ENCODE data around the gene ADCY6. TPM values are rescaled to one million over a fixed set of nuclear protein-coding genes. Genes with fewer than 3 reads are reported as not detected.

The ADCY6 gene
- polyA plus RNA-seq, 1 donor (not counting 4 experiments of a cell fraction or from before 2014, with no cell fraction given): 13.2 TPM

GRCh38 chr12:48817873-48818830 is 29.3 kb upstream of the ADCY6 start, which contains the start of gene CACNB3:
TSS of gene CACNB3 (plus strand) at chr12:48818496. CDS start at chr12:48818930, 434 bp downstream.
- Histone ChIP-seq H3K4me2 (ENCODE audit: control insufficient read depth, extremely low read depth, insufficient read depth, low read depth, low read length) (peak within 1 kb of the TSS; percentile 84), H3K9me1 (ENCODE audit: control insufficient read depth, extremely low read depth, insufficient read depth, low read length) (no peaks in the 10 kb centered on the region), H3K79me2 (ENCODE audit: control insufficient read depth, insufficient read depth, low read length) (no peaks in the 10 kb centered on the region), H3K9me3 (ENCODE audit: control insufficient read depth, low read depth, low read length) (no peaks in the 10 kb centered on the region), H4K20me1 (ENCODE audit: control insufficient read depth, extremely low read depth, insufficient read depth, low read length) (no peaks in the 10 kb centered on the region), H3K36me3 (ENCODE audit: control insufficient read depth in 2 of 2, extremely low read depth in 1 of 2, insufficient read depth in 2 of 2, low read length in 2 of 2) (no peaks in the 10 kb centered on the region), H3K9ac (ENCODE audit: control insufficient read depth, extremely low read depth, insufficient read depth, low read length) (peak within 1 kb of the TSS; percentile 38), H3K27ac (ENCODE audit: control insufficient read depth, insufficient read depth, low read length) (no peak within 1 kb of the TSS), H3K27me3 (ENCODE audit: control insufficient read depth, extremely low read depth, insufficient read depth, low read length) (no peaks in the 10 kb centered on the region), H2AFZ (ENCODE audit: control insufficient read depth, low read length) (peak within 1 kb of the TSS; percentile 79), H3K4me1 (ENCODE audit: control insufficient read depth, extremely low read depth, insufficient read depth, low read length) (peaks cover 19% of the 10 kb centered on the region), H3K4me3 (ENCODE audit: control insufficient read depth in 2 of 3, extremely low read depth in 1 of 3, insufficient read depth in 2 of 3, low read depth in 1 of 3, low read length in 3 of 3) (peak within 1 kb of the TSS; percentile 54 to 73 (median 70))
- DNase-seq (ENCODE audit: low read depth, low spot score) (no peak), FAIRE-seq (no peak)
- dilution Hi-C loops (cut with MboI; ENCODE audit: extremely low pct_ligation_motif_present, low sequenced_read_pairs): no loop called here
- no peak for TF ChIP-seq EZH2 (IDR thresholded peaks at IDR 0.05; ENCODE audit: low read length)
- TF ChIP-seq, protein P1, sequence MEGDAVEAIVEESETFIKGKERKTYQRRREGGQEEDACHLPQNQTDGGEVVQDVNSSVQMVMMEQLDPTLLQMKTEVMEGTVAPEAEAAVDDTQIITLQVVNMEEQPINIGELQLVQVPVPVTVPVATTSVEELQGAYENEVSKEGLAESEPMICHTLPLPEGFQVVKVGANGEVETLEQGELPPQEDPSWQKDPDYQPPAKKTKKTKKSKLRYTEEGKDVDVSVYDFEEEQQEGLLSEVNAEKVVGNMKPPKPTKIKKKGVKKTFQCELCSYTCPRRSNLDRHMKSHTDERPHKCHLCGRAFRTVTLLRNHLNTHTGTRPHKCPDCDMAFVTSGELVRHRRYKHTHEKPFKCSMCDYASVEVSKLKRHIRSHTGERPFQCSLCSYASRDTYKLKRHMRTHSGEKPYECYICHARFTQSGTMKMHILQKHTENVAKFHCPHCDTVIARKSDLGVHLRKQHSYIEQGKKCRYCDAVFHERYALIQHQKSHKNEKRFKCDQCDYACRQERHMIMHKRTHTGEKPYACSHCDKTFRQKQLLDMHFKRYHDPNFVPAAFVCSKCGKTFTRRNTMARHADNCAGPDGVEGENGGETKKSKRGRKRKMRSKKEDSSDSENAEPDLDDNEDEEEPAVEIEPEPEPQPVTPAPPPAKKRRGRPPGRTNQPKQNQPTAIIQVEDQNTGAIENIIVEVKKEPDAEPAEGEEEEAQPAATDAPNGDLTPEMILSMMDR (optimal IDR thresholded peaks at IDR 0.05 in 1 of 3, IDR thresholded peaks at IDR 0.05 in 1 of 3, conservative IDR thresholded peaks at IDR 0.05 in 1 of 3; ENCODE audit: extremely low read depth in 1 of 3, insufficient read depth in 2 of 3, low read length in 3 of 3): no peak

DNA sequence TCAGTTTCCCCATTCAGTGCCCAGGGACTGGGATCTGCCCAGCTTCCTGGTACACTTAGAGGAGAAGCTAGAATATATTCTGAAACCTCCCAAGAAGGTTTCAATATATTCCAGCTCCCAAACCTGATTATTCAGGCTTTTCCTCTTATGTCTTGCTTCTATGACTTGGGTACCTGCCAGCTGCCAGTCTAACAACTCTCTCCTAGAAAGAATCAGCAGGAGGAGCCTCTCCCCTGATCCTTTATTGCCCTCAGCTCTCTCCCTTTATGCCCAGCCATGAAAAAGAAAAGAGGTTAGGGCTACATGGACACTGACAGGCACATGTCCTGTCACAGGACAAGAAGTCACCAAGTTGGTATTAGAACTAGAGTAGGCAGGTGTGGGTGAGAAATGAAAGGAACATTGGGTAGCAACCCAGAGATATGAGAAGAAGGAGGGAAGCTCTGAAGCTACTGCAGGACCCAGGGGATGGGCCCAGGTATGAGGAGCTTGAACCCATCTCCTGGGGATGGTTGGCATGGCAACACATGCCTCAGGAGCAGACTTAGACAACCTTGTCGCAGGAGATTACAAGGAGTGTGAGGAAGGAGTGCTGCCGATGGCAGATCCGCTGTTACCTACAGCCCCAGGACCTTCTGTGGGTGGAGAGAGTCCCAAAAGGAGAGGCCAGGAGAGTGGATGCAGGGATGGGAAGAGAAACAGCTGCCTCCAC is 27.4 kb upstream of the ADCY6 start:
- DNase-seq (ENCODE audit: low read depth, low spot score): no peak
- Histone ChIP-seq H3K79me2 (ENCODE audit: control insufficient read depth, insufficient read depth, low read length) (no peaks in the 10 kb centered on the region), H3K27me3 (ENCODE audit: control insufficient read depth, extremely low read depth, insufficient read depth, low read length) (no peaks in the 10 kb centered on the region), H2AFZ (ENCODE audit: control insufficient read depth, low read length) (no peak overlapping the region), H3K9ac (ENCODE audit: control insufficient read depth, extremely low read depth, insufficient read depth, low read length) (peak overlapping the region; percentile 31), H3K9me3 (ENCODE audit: control insufficient read depth, low read depth, low read length) (no peaks in the 10 kb centered on the region), H3K4me1 (ENCODE audit: control insufficient read depth, extremely low read depth, insufficient read depth, low read length) (peaks cover 19% of the 10 kb centered on the region), H4K20me1 (ENCODE audit: control insufficient read depth, extremely low read depth, insufficient read depth, low read length) (no peaks in the 10 kb centered on the region), H3K36me3 (ENCODE audit: control insufficient read depth in 2 of 2, extremely low read depth in 1 of 2, insufficient read depth in 2 of 2, low read length in 2 of 2) (no peaks in the 10 kb centered on the region), H3K4me2 (ENCODE audit: control insufficient read depth, extremely low read depth, insufficient read depth, low read depth, low read length) (peak overlapping the region; percentile 92), H3K9me1 (ENCODE audit: control insufficient read depth, extremely low read depth, insufficient read depth, low read length) (no peaks in the 10 kb centered on the region), H3K4me3 (ENCODE audit: control insufficient read depth in 2 of 3, extremely low read depth in 1 of 3, insufficient read depth in 2 of 3, low read depth in 1 of 3, low read length in 3 of 3) (peak overlapping the region; percentile 76 to 92 (median 91)), H3K27ac (ENCODE audit: control insufficient read depth, insufficient read depth, low read length) (no peak overlapping the region)
- no peak for TF ChIP-seq EZH2 (IDR thresholded peaks at IDR 0.05; ENCODE audit: low read length)
- TF ChIP-seq, protein P1 (optimal IDR thresholded peaks at IDR 0.05 in 1 of 3, IDR thresholded peaks at IDR 0.05 in 1 of 3, conservative IDR thresholded peaks at IDR 0.05 in 1 of 3; ENCODE audit: extremely low read depth in 1 of 3, insufficient read depth in 2 of 3, low read length in 3 of 3): no peak
- dilution Hi-C loops (cut with MboI; ENCODE audit: extremely low pct_ligation_motif_present, low sequenced_read_pairs): no loop called here
- peak; percentile 41 for FAIRE-seq

Data from keratinocyte (primary cell).